ENCODE measurements around the gene HPS1. TPM values are rescaled to one million over a fixed set of nuclear protein-coding genes. Genes with fewer than 3 reads are reported as not detected.

The HPS1 gene
- total and polyA plus RNA-seq, 2 of the 8 experiments (the other 6 are each of a cell fraction or from before 2014, with no cell fraction given): 38.7 to 61.7 TPM

MicroRNA genes within 50 kb of the gene (microRNA counts, 767-probe panel; counts per million panel counts)
- microRNA hsa-miR-1287: 879 counts per million, percentile 95 among the panel's probes with 10 or more counts

Small RNA genes lying within 50 kb of the gene (microRNA-seq; reads per million reads assigned to microRNA genes)
- gene MIR1287 (ENCODE audit: borderline microRNAs expressed in 2 of 2, borderline number of aligned reads in 2 of 2, borderline replicate concordance in 1 of 2) (6.4 to 6.5 reads per million in 2 experiments), gene MIR4685 (ENCODE audit: borderline microRNAs expressed in 2 of 2, borderline number of aligned reads in 2 of 2, borderline replicate concordance in 1 of 2) (0 to 0.81 reads per million in 2 experiments)

Small RNA genes lying within 50 kb of the gene (small RNA-seq; reads per million reads assigned to genes)
- not detected for gene MIR4685 (ENCODE audit: insufficient read depth)

Other genes with a start within 250 kb of the HPS1 start
- 0.13 and 0.42 TPM in 2 replicates for gene LOXL4, start 178.7 kb downstream of the HPS1 start, total RNA-seq (2021; fragmentation: NEBNext Ultra II Directional; extraction: Animal tissue kit (Norgen Biotek cat#: 25700))
- 0.27 and 0.42 TPM in 2 replicates for gene LOXL4, start 178.7 kb downstream of the HPS1 start, polyA plus RNA-seq (2011; rRNA removed)
- 3.2 and 4.2 TPM in 2 replicates for gene PYROXD2, start 31.8 kb downstream of the HPS1 start, total RNA-seq (2021; fragmentation: NEBNext Ultra II Directional; extraction: Animal tissue kit (Norgen Biotek cat#: 25700))
- gene PYROXD2, start 31.8 kb downstream of the HPS1 start, polyA plus RNA-seq (2011; rRNA removed): 4.2 and 5.4 TPM in 2 replicates

Data from H1 (cell line).